ENCODE data around the gene PFDN1.
A peak's percentile ranks its signal among the peaks of the same experiment; 100 is the strongest.

Gene PFDN1

DNA sequence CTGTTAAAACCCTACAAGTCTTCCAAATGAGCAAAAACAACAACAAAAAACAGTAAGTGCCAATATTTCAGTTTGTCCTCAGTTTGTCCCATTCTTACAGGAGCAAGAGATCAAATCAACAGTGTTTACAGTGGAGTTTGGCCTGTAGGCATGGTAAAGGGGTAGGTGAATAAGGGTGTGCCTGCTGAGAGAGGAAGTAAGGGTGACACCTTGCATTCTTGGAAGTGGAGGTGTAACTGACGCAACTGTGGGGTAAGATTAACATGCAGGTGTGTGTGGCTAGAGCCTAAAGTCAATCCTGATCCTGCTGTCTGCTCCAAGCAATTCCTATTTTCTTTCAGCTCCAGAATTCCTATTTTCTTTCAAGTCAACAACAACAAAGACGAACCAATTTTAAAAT is 43.4 kb downstream of the PFDN1 start:
- DNase-seq (ENCODE audit: low read depth in 2 of 2), result no peak

DNA sequence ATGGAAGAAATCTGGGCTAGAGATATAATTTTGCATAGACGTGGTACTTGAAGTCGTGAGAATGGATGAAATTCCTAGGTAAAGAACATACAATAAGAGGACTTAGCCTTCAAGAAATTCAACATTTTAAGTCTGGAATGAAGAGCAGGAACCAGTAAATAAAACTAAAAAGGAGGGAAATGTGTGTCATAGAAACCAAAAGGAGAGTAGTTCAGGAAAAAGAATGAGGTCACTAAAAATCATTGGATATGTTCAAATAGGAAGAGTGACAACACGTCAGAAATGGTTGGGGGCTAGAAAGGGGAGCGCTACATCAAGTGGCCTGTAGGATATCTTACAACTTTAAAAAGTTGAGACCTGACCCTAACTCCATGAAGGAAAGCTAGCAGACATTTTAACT is 44.0 kb downstream of the PFDN1 start:
- DNase-seq (ENCODE audit: low read depth in 2 of 2), result no peak

DNA sequence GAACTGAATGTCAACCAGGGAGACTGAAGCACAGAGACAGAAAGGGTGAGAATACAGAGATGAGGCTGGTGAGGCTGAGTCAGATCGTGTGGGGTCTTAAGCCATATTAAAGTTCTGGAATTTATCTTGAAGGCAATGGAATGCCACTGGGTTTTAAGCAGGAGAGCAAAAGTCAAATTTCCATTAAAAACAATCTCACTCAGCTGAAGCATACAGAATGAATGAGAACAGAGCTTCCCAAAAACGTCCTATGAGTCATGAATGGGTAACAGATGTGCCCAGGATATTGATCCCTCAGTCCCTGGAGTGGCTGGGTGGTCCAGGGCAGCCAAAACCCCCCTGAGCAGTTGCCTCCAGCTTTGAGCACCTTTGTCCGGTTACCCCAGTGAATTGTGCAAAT is 44.9 kb downstream of the PFDN1 start:
- DNase-seq (ENCODE audit: low read depth in 2 of 2), result no peak

DNA sequence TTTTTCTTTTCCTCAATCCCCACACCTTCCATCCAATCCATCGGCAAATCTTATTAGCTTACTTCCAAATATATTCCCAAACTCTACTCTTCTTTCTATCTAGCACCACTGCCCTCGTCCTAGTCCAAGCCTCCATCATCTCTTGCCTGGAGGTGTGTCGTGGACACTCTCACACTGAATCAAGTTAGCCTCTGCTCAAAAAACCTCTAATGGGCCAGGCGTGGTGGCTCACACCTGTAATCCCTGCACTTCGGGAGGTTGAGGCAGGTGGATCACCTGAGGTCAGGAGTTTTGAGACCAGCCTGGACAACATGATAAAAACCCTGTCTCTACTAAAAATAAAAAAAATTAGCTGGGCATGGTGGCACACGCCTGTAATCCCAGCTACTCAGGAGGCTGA is 46.2 kb downstream of the PFDN1 start:
- no peak for DNase-seq (ENCODE audit: low read depth in 2 of 2)

DNA sequence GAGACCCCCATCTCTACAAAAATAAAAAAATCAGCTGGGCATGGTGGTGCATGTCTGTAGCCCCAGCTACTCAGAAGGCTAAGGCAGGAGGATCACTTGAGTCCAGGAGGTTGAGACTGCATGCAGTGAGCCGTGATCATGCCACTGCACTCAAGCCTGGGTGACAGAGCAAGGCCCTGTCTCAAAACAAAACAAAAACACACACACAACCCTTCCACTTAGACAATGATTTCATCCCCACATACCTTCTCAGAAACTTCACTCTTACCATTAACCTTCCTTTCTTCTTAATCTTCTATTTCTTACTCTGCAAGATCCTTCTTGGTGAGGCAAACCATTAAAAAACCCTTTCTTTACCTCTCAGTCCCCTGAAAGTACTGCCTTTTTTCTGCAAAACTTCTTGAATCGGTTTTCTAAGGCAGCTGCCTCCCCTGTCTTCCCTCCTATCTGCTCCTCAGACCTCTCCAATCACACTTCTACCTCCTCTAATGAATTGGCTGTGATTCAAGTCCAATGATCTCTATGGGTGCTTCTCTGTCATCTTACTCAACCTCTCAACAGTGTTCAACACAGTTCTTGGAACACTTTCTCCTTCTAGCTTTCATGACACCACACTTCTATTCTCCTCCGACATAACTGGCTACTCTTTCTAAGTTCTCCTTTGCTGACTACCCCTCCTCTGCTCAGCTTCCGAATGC is 47.3 kb downstream of the PFDN1 start:
- no peak for DNase-seq (ENCODE audit: low read depth in 2 of 2)

DNA sequence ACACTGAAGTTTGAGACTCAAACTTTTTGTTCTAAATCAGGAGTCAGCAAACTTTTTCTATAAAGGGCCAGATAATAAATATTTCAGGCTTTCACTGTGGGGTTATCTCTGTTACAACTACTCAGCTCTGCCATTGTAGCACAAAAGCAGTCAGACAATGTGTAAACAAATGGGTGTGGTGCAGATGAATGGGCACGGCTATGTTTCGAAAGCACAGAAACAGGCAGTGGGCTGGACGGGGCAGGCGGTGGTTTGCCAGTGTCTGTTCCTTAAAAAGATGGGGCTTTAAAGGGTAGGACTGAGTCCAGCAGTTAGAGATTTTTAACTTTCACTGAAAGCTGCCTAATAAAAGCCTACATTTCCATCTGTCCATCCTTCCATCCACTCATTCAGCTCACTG is 48.9 kb downstream of the PFDN1 start:
- DNase-seq (ENCODE audit: low read depth in 2 of 2), result no peak

DNA sequence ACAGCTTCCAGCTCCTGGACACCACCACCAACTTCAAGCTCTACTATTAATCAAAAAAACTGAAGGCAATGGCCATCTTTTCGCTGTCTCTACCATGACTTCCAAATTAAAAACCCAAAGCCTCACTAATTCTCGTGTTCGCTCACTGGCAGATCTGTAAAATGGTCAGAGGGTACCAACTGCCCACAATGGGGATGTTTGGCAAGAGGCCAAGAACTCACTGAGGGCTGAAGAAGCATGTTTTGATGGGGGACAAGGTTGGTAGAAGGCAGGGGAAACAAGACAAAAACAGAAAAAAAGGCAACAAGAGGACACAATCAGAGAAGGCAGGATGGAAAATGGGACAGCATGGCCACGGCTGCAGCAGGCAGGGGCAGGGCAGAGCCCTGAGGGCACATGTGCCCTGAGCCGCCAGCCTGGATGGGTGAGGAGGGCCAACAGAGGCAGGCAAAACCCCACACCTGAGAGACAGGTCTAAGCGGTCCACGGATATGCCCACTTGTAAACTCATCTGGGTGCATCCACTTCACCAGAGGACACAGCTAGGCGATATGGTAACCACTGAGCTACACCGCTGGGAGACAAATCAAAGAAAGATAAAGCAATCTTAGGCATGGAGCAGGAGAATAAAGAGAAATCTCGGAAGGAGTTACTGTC is 50.3 kb downstream of the PFDN1 start:
- no peak for DNase-seq (ENCODE audit: low read depth in 2 of 2)

DNA sequence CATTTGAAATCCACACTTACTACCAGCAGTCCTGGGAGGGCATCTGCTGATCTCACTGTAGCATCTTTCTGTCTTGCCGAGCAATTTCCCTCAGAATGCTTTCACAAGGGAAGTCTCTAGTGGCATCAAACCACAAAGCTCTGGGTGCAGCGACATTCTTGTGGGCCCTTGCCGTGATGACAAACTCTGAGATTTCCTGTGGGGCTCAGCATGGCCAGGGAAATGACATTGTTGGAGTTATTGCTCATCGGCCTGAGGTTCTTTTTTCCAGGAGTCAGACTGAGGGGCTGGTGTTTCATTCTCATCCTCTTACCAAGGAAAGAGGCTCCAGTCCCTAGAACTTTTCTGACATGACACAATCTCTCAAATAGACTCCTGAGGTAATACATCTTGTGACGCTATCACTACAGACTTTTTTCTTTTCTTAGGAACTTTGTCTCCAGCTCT is 51.4 kb downstream of the PFDN1 start:
- DNase-seq (ENCODE audit: low read depth in 2 of 2), result peak; percentile 12 to 27

DNA sequence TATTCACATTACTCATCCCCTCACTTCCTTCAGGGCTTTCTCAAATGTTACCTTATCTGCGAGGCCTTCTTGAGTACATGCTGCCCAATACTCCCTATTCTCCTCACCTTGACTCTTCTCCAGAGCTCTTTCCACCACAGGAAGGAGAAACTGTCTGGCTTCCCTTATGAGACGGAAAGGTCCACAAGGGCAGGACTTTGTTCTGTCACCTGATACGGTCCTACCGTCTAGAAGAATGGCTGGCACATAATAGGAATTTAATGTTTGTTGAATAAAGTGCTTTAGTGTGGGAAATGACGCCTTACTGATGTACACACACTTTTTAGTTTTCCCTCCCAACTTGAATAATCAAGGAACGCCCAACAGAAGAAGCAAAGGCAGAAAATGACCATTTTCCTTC is 52.5 kb downstream of the PFDN1 start:
- DNase-seq (ENCODE audit: low read depth in 2 of 2), result no peak

DNA sequence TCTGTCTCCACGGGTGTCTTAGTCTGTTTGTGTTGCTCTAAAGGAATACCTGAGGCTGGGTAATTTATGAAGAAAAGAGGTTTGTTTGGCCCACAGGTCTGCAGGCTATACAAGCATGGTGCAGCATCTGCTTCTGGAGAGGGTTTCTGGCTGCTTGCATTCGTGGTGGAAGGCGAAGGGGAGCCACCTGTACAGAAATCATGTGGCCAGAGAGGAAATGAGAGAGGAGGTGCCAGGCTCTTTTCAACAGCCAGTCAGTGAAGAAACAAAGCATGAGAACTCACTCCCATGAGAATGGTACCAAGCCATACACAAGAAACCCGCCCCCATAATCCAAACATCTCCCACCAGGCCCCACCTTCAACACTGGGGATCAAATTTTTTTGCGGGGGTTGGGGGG is 53.4 kb downstream of the PFDN1 start:
- no peak for DNase-seq (ENCODE audit: low read depth in 2 of 2)

DNA sequence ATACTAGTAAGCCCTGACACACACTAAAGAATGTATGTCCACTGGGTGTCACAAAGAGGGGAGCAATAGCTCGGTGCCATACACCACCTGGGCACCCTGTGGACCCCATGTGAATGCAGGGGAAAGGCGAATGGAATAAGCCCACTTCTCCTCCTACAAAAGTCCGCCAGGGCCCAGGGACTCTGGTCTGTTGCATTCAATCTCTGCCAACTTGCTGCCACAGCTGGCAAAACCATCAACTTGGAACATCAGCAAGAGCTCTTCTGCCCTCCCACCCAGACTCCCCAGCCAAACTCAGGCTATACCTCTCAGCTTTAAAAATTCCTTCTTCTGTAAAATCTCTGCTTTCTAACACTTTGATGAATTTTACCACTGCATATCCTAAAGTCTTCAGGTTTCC is 54.5 kb downstream of the PFDN1 start:
- no peak for DNase-seq (ENCODE audit: low read depth in 2 of 2)

DNA sequence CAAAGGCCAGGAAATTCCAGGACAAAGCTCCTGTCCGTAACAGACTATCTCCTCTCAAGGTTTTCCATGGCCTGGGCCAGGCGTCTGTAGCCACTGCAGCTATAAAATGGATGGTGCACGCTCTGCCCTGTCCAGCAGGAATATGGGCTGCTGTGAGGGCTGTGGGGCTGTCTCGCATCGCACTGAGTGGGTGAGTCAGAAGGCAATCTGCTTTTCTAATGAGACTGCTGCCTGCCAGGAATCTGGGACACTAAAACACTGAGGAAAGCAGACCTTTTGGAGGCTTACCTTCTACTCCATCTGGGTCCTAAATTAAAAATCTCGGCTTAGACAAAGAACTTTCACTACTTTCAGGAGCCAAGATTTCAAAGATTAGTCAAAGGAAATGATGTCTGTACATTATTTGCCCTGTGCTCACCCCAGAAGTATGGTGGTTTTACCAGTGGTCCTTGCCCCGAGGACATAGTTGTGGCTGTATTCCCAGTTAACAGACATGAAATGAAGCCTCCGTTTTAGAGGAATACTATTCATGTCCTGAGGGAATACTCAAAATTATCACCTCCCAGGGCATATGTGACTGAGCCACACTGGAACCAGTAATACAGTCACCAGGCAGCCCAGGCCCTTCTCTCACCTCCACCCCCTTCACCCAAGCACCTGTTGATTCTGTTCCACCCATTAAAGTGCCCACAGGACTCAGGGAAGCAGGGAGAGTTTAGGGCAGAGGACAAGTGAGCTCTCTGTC is 56.4 kb downstream of the PFDN1 start:
- DNase-seq (ENCODE audit: low read depth in 2 of 2), result no peak

DNA sequence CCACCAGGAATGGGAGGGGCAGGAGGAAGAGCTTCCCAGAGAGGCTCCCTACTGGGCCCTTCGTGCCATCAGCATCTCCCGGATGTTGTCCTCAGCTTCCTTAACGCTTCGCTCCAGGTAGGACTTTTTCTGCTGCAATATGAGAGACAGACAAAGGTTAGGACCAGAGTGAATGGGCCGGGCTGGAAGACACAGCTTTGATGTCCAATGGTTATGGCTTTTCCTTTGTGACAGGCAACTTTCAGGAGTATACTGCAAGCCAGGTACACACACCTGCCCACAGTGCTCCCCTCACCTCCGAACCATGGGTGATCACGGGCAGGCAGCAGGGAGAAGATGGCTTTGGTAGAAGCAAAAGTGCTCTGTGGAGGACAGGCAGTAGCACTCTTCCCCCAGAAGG is 57.0 kb downstream of the PFDN1 start:
- no peak for DNase-seq (ENCODE audit: low read depth in 2 of 2)

DNA sequence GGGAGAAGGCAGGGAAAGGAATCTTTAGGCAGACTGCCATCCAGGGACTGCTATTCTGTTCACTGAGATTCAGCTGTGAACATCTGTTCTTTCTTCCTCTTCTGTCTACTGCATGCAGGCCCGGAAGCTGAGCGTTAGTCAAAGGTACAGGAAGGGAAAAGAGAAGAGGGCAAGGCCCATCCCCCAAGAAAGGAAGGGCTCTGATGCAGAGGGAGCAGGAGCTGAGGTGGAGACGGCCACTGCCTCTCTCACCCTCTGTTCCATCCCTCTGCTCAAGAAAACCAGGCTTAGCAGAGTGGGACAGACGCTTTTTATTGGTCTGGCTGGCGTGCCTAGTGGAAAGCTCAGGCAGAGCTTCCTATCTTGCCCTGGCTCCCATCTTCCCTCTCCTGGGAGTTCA is 57.6 kb downstream of the PFDN1 start:
- DNase-seq (ENCODE audit: low read depth in 2 of 2), result no peak

DNA sequence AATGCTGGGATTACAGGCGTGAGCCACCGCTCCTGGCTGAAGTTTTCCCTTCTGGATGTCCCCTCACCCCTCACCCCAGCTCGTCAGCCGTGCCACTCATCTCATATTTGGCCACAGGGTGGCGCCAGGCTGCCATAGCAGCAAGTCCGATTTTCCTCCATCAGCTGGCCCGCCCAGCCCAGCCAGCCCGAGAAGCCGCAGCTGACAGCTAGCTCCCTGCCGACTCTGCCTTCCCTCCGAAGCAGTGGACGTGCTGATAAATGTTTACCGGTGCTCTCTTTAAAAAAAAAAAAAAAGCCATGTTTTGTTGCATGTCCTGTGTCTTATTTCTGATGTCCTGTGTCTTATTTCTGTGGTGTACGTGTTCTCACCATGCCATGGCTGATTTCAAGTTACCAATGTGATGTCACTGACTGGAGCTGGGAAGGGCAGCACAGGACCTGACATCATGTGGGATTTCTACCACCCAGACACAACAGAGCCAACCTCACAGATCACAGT is 58.3 kb downstream of the PFDN1 start:
- peak; percentile 32 to 43 for DNase-seq (ENCODE audit: low read depth in 2 of 2)

DNA sequence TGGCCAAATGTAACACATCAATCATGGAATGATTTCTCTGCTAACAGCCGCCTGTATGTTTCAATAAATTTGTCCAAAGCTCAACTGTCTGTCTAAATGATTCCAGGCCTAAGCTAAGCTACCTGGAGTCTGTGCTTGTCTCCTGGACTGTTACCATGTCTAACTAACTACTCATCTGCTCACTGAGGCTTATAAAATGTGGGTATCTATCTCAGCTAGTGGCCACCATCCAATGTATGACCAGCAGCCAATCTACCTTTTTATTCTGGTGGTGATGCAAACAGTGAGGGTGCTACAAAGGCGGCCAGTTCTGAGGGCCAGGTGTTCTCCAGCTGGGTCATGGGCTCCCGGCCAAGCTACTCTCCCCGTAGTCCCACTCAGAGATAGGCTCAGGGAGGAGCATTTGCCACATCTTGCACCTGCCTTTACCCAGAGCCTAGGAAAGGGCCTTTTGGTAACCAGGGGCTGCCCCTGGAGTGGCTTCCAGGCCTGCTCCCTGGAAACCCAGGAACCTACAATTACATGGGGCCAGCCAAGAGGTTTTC is 59.1 kb downstream of the PFDN1 start:
- DNase-seq (ENCODE audit: low read depth in 2 of 2), result no peak

DNA sequence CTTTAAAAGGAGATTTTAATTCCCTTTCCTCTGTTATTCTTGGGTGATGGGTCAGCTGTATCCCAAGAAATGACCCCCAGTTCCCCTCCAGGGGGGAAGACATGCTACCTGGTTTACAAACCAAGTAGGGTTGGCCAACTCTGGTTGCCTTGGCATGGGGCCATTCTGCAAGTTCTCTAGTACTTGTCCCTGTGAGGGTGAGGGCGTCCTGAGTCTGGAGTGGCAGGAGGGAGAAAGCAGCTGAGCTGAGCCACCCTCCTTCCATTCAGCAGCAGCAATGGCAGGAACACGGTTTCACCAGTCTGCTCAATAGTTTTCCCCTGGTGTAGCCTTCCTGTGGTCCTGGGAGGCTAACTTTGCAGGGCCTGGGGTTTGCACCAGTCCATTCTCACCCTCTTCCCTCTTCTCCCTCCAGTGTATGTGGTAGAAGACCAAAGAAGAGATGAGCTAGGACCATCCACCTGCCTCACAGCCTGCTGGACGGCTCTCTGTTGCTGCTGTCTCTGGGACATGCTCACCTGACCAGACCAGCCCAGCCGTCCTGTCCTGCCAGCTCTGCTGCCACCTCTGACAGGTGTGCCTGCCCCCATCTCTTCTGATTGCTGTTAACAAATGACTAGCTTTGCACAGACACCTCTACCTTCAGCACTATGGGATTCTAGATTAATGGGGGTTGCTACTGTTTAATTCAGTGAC is 59.9 kb downstream of the PFDN1 start:
- no peak for DNase-seq (ENCODE audit: low read depth in 2 of 2)

DNA sequence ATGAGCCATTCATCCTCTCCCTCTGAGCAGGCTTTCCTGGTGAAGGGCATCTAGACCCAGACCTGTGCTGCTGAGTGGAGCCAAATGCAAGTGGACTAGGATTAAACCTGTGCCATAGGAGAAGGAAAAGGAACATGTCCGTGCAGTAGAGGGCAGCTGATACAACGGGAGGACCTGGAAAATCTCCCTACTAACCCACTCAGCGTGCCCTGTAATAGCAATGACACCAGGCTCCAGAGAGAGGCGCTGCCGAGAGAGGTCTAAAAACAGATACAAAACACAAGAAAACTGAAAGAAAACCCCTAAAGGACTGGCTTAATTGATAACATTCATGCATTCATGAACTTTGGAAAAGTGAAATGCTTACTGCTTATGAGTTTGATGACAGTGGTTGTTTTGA is 60.8 kb downstream of the PFDN1 start:
- no peak for DNase-seq (ENCODE audit: low read depth in 2 of 2)

DNA sequence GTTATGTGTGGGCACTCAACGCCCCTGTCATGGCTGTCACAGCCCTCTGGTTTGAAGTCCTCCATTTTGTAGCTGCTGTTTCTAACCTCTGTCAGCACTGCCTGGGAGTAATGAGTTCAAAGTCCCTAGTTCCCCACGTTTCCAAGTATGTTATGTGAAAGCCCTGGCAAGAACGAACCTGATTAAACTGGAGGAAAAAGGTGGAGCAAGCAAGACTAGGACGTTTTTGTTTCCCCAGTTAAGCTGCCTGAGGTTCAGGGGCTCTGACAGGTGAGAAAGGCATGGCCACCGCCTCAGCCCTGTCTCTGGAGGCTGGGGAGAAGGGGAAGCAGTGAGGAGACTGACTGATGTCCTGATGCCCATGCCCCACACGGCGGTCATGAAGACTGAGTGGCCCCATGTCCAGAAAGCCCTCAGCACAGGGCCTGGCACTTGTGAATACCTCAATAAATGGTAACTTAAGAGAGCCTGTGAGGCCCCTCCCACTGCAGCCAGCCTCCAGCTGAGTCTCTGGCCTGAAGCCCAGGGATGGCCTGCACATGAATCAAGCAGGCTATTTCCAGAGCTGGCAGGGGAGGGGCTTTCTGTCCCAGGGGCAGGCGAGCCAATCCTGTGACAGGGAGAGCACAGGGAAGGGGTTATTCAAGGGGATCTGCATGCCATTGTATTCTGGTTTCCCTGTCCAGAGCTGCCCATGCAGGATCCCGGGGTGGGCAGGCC is 61.8 kb downstream of the PFDN1 start:
- DNase-seq (ENCODE audit: low read depth in 2 of 2), result no peak

DNA sequence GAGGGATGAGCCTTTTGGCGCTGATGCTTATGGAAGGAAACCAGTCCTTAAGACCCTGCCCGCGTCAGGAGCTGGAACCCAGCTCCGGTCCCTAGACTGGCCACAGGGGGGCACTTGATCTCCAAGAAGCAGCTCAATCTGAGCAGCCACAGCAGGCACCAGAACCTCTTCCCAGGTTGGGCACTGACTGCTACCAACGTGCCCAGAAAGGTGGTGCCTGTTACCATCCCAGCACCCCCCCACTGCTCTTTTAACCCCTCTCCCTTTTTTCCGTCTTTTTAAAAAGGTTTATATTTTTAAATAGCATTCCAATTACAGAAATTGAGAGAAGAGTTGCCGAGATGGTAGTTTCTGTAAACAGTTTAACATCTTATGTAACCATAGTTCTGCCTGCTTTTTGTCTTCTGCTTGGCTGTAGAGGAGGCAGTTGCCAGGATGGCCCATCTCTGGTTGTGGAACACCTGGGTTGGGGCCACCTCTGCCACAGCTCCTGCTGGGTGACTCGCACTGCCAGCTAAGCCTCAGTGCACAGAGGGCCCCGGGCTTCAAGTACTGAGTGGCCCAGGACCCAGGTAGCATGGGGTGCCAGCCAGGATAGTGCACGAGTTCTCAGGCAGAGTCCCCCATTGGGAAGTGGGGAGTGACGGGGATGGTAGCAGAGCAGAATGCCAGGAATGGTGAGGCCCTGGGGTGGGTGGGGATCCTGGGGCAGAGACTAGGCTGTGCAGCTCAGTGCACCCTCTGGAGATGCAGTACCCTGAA is 62.8 kb downstream of the PFDN1 start:
- DNase-seq (ENCODE audit: low read depth in 2 of 2), result peak; percentile 3 to 13

DNA sequence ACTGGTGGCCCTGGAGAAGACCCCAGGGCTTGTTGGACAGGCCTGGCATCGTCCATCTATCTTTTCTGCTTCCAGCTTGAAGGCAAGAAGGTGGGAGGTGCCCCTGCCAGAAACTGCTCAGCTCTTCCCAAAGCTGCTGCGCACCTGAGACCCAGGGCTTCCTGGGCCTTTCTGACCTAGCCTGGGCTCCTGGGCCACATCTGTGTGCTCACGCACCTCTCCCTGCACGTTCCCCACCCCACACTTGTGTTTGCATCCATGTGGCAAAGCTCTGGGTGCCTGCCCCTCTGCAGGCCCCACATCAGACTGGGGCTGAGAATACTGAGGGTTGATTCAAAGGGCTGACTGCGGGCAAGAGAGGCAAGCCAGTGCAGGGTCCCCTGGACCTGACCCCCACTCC is 63.4 kb downstream of the PFDN1 start:
- no peak for DNase-seq (ENCODE audit: low read depth in 2 of 2)
